IMR-90 (cell line): ENCODE results near the gene CCDC83. TPM values are rescaled to one million over a fixed set of nuclear protein-coding genes. Genes with fewer than 3 reads are reported as not detected.

Experiments
- ATAC-seq: fragments of 200-7000 bp; cut with Tn5 transposase; 2 replicates; pipeline ENCODE4 v1.9.1; 2020; ENCODE audit warnings: low read depth, mild to moderate bottlenecking, moderate library complexity
- BruUV-seq: library from RNA; stranded (reverse); fragments of 400-500 nt; replicated peaks from 2 replicates; lab custom pipeline; 2021; lab: Mats Ljungman, UMichigan
- CTCF ChIA-PET: fragments of 300-600 bp; formaldehyde crosslinking; extraction: SDS; loops from one replicate; lab custom pipeline; 2021; ENCODE audit warnings: antibody characterized with exemption; lab: Yijun Ruan, JAX
- POLR2A ChIA-PET: fragments of 300-600 bp; sonication (Branson Sonifier 250); formaldehyde crosslinking; loops from one replicate; lab custom pipeline; 2022; ENCODE audit warnings: antibody characterized with exemption; ENCODE audit not compliant: unreplicated experiment; lab: Charles Lee
- DNase-seq: peaks from one replicate; pipeline ENCODE4 v3.0.0; 2013
- H2AFZ ChIP-seq: replicated peaks from 2 replicates; pipeline ENCODE3; 2013; ENCODE audit warnings: low read length, mild to moderate bottlenecking; ENCODE audit not compliant: poor library complexity
- H2AK5ac ChIP-seq: 2 replicates; pipeline ENCODE4 v1.6.1; 2013; ENCODE audit warnings: low read depth, low read length, inconsistent platforms
- H2AK9ac ChIP-seq: replicated peaks from 2 replicates; pipeline ENCODE3; 2013; ENCODE audit warnings: mild to moderate bottlenecking, low read depth, low read length, moderate library complexity; ENCODE audit not compliant: poor library complexity
- H2BK120ac ChIP-seq: 2 replicates; pipeline ENCODE4 v1.6.1; 2013; ENCODE audit warnings: low read depth, low read length, inconsistent platforms
- H2BK15ac ChIP-seq: 3 replicates; pipeline ENCODE4 v1.6.1; 2013; ENCODE audit warnings: low read depth, low read length, inconsistent platforms
- H2BK20ac ChIP-seq: 2 replicates; pipeline ENCODE4 v1.6.1; 2013; ENCODE audit warnings: low read depth, mild to moderate bottlenecking, inconsistent platforms, low read length, moderate library complexity
- H2BK5ac ChIP-seq: 2 replicates; pipeline ENCODE4 v1.6.1; 2013; ENCODE audit warnings: mild to moderate bottlenecking, low read depth, low read length, inconsistent platforms; ENCODE audit not compliant: poor library complexity, severe bottlenecking
- H3K14ac ChIP-seq: replicated peaks from 2 replicates; pipeline ENCODE4 v1.6.1; 2013; ENCODE audit warnings: low read depth, low read length, inconsistent platforms
- H3K18ac ChIP-seq: 2 replicates; pipeline ENCODE4 v1.6.1; 2013; ENCODE audit warnings: low read depth, low read length, control low read depth
- H3K23ac ChIP-seq: 2 replicates; pipeline ENCODE4 v1.6.1; 2013; ENCODE audit warnings: low read depth, low read length, inconsistent platforms
- H3K27ac ChIP-seq: 2 replicates; pipeline ENCODE4 v1.5.1; 2013; ENCODE audit warnings: mild to moderate bottlenecking, control low read depth, low read length; ENCODE audit not compliant: insufficient read depth
- H3K27me3 ChIP-seq: 2 replicates; pipeline ENCODE4 v1.6.1; 2013; ENCODE audit warnings: low read length; ENCODE audit not compliant: control insufficient read depth, insufficient read depth
- H3K36me3 ChIP-seq: 2 replicates; pipeline ENCODE4 v1.6.1; 2013; ENCODE audit warnings: low read length, mixed read lengths; ENCODE audit not compliant: control insufficient read depth, insufficient read depth
- H3K4ac ChIP-seq: 2 replicates; pipeline ENCODE4 v1.6.1; 2013; ENCODE audit warnings: low read depth, low read length, inconsistent platforms
- H3K4me1 ChIP-seq: 2 replicates; pipeline ENCODE4 v1.6.1; 2013; ENCODE audit warnings: low read length, mixed read lengths; ENCODE audit not compliant: control insufficient read depth, insufficient read depth
- H3K4me2 ChIP-seq: 2 replicates; pipeline ENCODE4 v1.6.1; 2013; ENCODE audit warnings: low read depth, mild to moderate bottlenecking, control low read depth, low read length, moderate library complexity
- H3K4me3 ChIP-seq: 2 replicates; pipeline ENCODE4 v1.5.1; 2013; ENCODE audit warnings: low read depth, mild to moderate bottlenecking, control low read depth, low read length, moderate library complexity; ENCODE audit not compliant: insufficient read depth
- H3K56ac ChIP-seq: 2 replicates; pipeline ENCODE4 v1.6.1; 2013; ENCODE audit warnings: low read length, inconsistent platforms; ENCODE audit not compliant: insufficient read depth; ENCODE audit errors: extremely low read depth
- H3K79me1 ChIP-seq, 2 experiments: 2 replicates each; pipeline ENCODE4 v1.6.1; 2013; ENCODE audit warnings: low read length in 2 of 2, inconsistent platforms in 1 of 2, low read depth in 1 of 2
- H3K9ac ChIP-seq: 2 replicates; pipeline ENCODE4 v1.6.1; 2013; ENCODE audit warnings: low read depth, low read length, control low read depth
- H3K9me1 ChIP-seq: 2 replicates; pipeline ENCODE4 v1.6.1; 2013; ENCODE audit warnings: low read length, inconsistent platforms; ENCODE audit not compliant: insufficient read depth
- H3K9me3 ChIP-seq: 2 replicates; pipeline ENCODE4 v1.6.1; 2013; ENCODE audit warnings: low read length; ENCODE audit not compliant: control insufficient read depth, insufficient read depth
- H4K20me1 ChIP-seq: 2 replicates; pipeline ENCODE4 v1.6.1; 2013; ENCODE audit warnings: low read length, inconsistent platforms; ENCODE audit not compliant: insufficient read depth
- H4K5ac ChIP-seq: 2 replicates; pipeline ENCODE4 v1.6.1; 2013; ENCODE audit warnings: mild to moderate bottlenecking, low read depth, low read length, control low read depth
- H4K8ac ChIP-seq, 2 experiments: 2 replicates each; pipeline ENCODE4 v1.6.1; 2013; ENCODE audit warnings: low read depth in 2 of 2, low read length in 2 of 2, control low read depth in 1 of 2, inconsistent platforms in 1 of 2
- H4K91ac ChIP-seq: 2 replicates; pipeline ENCODE4 v1.6.1; 2013; ENCODE audit warnings: low read depth, low read length, inconsistent platforms; ENCODE audit not compliant: insufficient read depth
- BHLHE40 ChIP-seq: fragments of 150-350 bp; IDR thresholded peaks from 2 replicates; pipeline ENCODE4 v1.6.1; 2016; ENCODE audit warnings: mild to moderate bottlenecking, low read depth, low read length
- CEBPB ChIP-seq: IDR thresholded peaks from 2 replicates; pipeline ENCODE4 v1.6.1; 2012; ENCODE audit warnings: low read depth, low read length, improper control_type of control experiment
- CHD1 ChIP-seq: IDR thresholded peaks from 2 replicates; pipeline ENCODE4 v1.6.1; 2012; ENCODE audit warnings: low read depth, low read length, improper control_type of control experiment
- FOS ChIP-seq: fragments of 150-350 bp; IDR thresholded peaks from 2 replicates; pipeline ENCODE4 v1.6.1; 2016; ENCODE audit warnings: low read depth, low read length
- MAFK ChIP-seq: IDR thresholded peaks from 2 replicates; pipeline ENCODE4 v1.6.1; 2012; ENCODE audit warnings: low read depth, low read length, improper control_type of control experiment
- MAZ ChIP-seq: IDR thresholded peaks from 2 replicates; pipeline ENCODE4 v1.6.1; 2012; ENCODE audit warnings: low read depth, mild to moderate bottlenecking, low read length, improper control_type of control experiment, moderate library complexity, borderline replicate concordance
- MXI1 ChIP-seq: IDR thresholded peaks from 2 replicates; pipeline ENCODE4 v1.6.1; 2012; ENCODE audit warnings: low read depth, mild to moderate bottlenecking, low read length, moderate library complexity, borderline replicate concordance
- NFE2L2 ChIP-seq: fragments of 150-350 bp; IDR thresholded peaks from 2 replicates; pipeline ENCODE4 v1.6.1; 2016; ENCODE audit warnings: low read depth, mild to moderate bottlenecking, low read length
- POLR2A ChIP-seq: IDR thresholded peaks from 2 replicates; pipeline ENCODE4 v1.6.1; 2012; ENCODE audit warnings: mild to moderate bottlenecking, low read depth, low read length
- RAD21 ChIP-seq: IDR thresholded peaks from 2 replicates; pipeline ENCODE4 v1.6.1; 2012; ENCODE audit warnings: low read length, improper control_type of control experiment
- RCOR1 ChIP-seq: IDR thresholded peaks from 2 replicates; pipeline ENCODE4 v1.6.1; 2012; ENCODE audit warnings: mild to moderate bottlenecking, low read length, improper control_type of control experiment; ENCODE audit not compliant: insufficient replicate concordance
- RFX5 ChIP-seq: IDR thresholded peaks from 2 replicates; pipeline ENCODE4 v1.8.0; 2012; ENCODE audit warnings: low read depth, mild to moderate bottlenecking, low read length, moderate library complexity
- SMC3 ChIP-seq: fragments of 150-350 bp; IDR thresholded peaks from 2 replicates; pipeline ENCODE4 v1.6.1; 2016; ENCODE audit warnings: low read depth, mild to moderate bottlenecking, antibody characterized with exemption, low read length, moderate library complexity
- WGBS, 2 experiments: methylation state at CpG; one replicate each; pipeline versions ENCODE4 v1.1.5 to v1.1.7; 2013; ENCODE audit warnings: missing lambda C conversion rate in 2 of 2; ENCODE audit not compliant: insufficient read length in 1 of 2; ENCODE audit errors: extremely low coverage in 2 of 2; 5-methylcytosine and 5-hydroxymethylcytosine counted together
- dilution Hi-C: fragments of 300-500 bp; cut with HindIII; formaldehyde crosslinking; loops from one replicate; pipeline ENCODE4 v1.14.3; 2018; ENCODE audit warnings: low sequenced_read_pairs; ENCODE audit not compliant: unreplicated experiment
- in situ Hi-C: fragments of 300-500 bp; cut with MboI; formaldehyde crosslinking; loops from 3 replicates; pipeline ENCODE4 v1.14.3; 2019; ENCODE audit warnings: low sequenced_read_pairs, inconsistent platforms, mixed read lengths
- intact Hi-C: fragments of 100-400 bp; cut with micrococcal nuclease; formaldehyde crosslinking; loops from 2 replicates; pipeline ENCODE4 v1.10.0; 2022
- polyA plus RNA-seq, 3 experiments: library from polyadenylated mRNA; depleted of rRNA; stranded (reverse); fragments of >200 nt; gene quantifications; 2 replicates each; pipeline ENCODE4 v1.2.3, GENCODE V29; 2012; ENCODE audit warnings: low replicate concordance in 1 of 3
- total RNA-seq: library from RNA; depleted of rRNA; stranded (reverse); fragments of >200 nt; gene quantifications from 2 replicates; pipeline ENCODE4 v1.2.3, GENCODE V29; 2012
- TF ChIP-seq, protein P1 (sequence below): conservative IDR thresholded peaks from 2 replicates; pipeline ENCODE4 v1.5.1; 2012; ENCODE audit warnings: mild to moderate bottlenecking, low read depth, low read length, improper control_type of control experiment
- TF ChIP-seq, protein P2 (sequence below): fragments of 150-350 bp; IDR thresholded peaks from 2 replicates; pipeline ENCODE4 v1.6.1; 2016; ENCODE audit warnings: low read depth, mild to moderate bottlenecking, low read length, moderate library complexity, borderline replicate concordance
- TF ChIP-seq, protein P3 (sequence below): fragments of 150-350 bp; IDR thresholded peaks from 2 replicates; pipeline ENCODE4 v1.6.1; 2017; ENCODE audit warnings: mild to moderate bottlenecking, antibody characterized with exemption, low read length, low read depth

The CCDC83 gene
- total and polyA plus RNA-seq, 2 of the 4 experiments (the other 2 are of a cell fraction): not detected

DNA sequence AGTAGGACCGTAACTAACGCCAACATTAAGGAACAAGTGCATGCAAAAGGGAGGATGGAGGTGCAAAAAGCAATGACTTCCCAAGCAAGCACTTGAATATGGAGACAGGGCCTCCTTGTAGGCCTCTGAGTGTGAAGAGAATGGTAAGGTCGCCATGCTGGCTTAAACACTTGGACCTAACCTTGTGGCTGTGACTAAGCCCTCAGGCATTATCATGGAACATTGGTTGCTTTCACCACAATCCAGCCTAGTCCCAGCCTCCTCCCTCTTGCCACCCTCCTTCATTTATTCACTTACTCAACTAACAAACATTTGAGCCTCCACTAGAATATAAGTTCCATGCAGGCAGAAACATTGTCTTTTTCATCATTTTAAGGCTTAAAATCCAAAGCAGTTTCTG lies 32.4 kb upstream of the CCDC83 start:
- WGBS, 2 experiments: 82% methylated on average over 3 of the region's 3 CpGs; no CpG with 5 or more reads in 1 of the 2 experiments
- H3K18ac ChIP-seq: peak overlapping the region; percentile 30; the same call in 1 of the 2 replicates
- ChIA-PET POLR2A (no interaction called here), CTCF (no interaction called here)
- no peaks in the 10 kb centered on the region for H3K9me3 ChIP-seq
- H3K9ac ChIP-seq: no peak overlapping the region
- H4K8ac ChIP-seq: 0 out of 4 replicates have a peak overlapping the region, but pooled peaks of 1 of the 2 experiments have one; percentile 33
- peak overlapping the region; percentile 62 for H3K4ac ChIP-seq
- H2AK5ac ChIP-seq: peak overlapping the region; percentile 76
- 0 out of 2 replicates have a peak overlapping the region, but pooled peaks have one; percentile 20 for H3K14ac ChIP-seq
- H4K20me1 ChIP-seq: peaks cover 3% of the 10 kb centered on the region; the same call in 1 of the 2 replicates
- no peak overlapping the region for H2AFZ ChIP-seq
- dilution Hi-C loops (no loop called here), in situ Hi-C loops (loop anchor here (10.0 kb wide), 1 partner anchor 138 kb away; the partner anchor contains the start of gene CCDC89), intact Hi-C loops (no loop called here)
- H3K27me3 ChIP-seq: no peaks in the 10 kb centered on the region
- H4K91ac ChIP-seq: peak overlapping the region; percentile 45; the same call in 1 of the 2 replicates
- peak overlapping the region; percentile 17 for H2BK5ac ChIP-seq
- no peak overlapping the region for H2AK9ac ChIP-seq
- no peak overlapping the region for H3K23ac ChIP-seq
- no peak overlapping the region for H3K27ac ChIP-seq
- H3K79me1 ChIP-seq: peaks cover 0 to 11% of the 10 kb centered on the region in 2 experiments; a peak in 2 of 4 replicates
- H3K56ac ChIP-seq: no peak overlapping the region
- peak overlapping the region; percentile 16; the same call in 1 of the 3 replicates for H2BK15ac ChIP-seq
- DNase-seq (peak; percentile 65), ATAC-seq (peak; percentile 16; the same call in 1 of the 2 replicates)
- H3K36me3 ChIP-seq: no peaks in the 10 kb centered on the region
- H3K4me3 ChIP-seq: no peak overlapping the region
- TF ChIP-seq BHLHE40 (no peak), MXI1 (no peak), MAZ (no peak), MAFK (no peak), RFX5 (no peak), NFE2L2 (no peak), SMC3 (no peak), RCOR1 (no peak), POLR2A (no peak), RAD21 (no peak), CHD1 (no peak), FOS (no peak), CEBPB (no peak)
- TF ChIP-seq, protein P1, sequence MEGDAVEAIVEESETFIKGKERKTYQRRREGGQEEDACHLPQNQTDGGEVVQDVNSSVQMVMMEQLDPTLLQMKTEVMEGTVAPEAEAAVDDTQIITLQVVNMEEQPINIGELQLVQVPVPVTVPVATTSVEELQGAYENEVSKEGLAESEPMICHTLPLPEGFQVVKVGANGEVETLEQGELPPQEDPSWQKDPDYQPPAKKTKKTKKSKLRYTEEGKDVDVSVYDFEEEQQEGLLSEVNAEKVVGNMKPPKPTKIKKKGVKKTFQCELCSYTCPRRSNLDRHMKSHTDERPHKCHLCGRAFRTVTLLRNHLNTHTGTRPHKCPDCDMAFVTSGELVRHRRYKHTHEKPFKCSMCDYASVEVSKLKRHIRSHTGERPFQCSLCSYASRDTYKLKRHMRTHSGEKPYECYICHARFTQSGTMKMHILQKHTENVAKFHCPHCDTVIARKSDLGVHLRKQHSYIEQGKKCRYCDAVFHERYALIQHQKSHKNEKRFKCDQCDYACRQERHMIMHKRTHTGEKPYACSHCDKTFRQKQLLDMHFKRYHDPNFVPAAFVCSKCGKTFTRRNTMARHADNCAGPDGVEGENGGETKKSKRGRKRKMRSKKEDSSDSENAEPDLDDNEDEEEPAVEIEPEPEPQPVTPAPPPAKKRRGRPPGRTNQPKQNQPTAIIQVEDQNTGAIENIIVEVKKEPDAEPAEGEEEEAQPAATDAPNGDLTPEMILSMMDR: no peak
- TF ChIP-seq, protein P2, sequence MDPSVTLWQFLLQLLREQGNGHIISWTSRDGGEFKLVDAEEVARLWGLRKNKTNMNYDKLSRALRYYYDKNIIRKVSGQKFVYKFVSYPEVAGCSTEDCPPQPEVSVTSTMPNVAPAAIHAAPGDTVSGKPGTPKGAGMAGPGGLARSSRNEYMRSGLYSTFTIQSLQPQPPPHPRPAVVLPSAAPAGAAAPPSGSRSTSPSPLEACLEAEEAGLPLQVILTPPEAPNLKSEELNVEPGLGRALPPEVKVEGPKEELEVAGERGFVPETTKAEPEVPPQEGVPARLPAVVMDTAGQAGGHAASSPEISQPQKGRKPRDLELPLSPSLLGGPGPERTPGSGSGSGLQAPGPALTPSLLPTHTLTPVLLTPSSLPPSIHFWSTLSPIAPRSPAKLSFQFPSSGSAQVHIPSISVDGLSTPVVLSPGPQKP: no peak
- TF ChIP-seq, protein P3, sequence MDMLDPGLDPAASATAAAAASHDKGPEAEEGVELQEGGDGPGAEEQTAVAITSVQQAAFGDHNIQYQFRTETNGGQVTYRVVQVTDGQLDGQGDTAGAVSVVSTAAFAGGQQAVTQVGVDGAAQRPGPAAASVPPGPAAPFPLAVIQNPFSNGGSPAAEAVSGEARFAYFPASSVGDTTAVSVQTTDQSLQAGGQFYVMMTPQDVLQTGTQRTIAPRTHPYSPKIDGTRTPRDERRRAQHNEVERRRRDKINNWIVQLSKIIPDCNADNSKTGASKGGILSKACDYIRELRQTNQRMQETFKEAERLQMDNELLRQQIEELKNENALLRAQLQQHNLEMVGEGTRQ: no peak
- no TSS peak for BruUV-seq
- no peak overlapping the region for H3K4me2 ChIP-seq
- peak overlapping the region; percentile 74 for H2BK20ac ChIP-seq
- H3K4me1 ChIP-seq: peaks cover 30% of the 10 kb centered on the region
- no peak overlapping the region for H4K5ac ChIP-seq
- H2BK120ac ChIP-seq: peak overlapping the region; percentile 54
- peaks cover 30% of the 10 kb centered on the region for H3K9me1 ChIP-seq
